ENCODE results near the gene GRAP2.
"Not testable (repeated sequence)": the region's sequence is repeated elsewhere in the genome, so short reads cannot be mapped to it uniquely, and the experiment has no call there.

The GRAP2 gene

GRCh38 chr22:39900306-39901227 lies at the start of gene GRAP2:
TSS of gene GRAP2 (plus strand) at chr22:39901084. CDS start at chr22:39947107, 46,023 bp downstream.
- no peak for DNase-seq (ENCODE audit: low read depth in 2 of 2)

- no peak for DNase-seq (ENCODE audit: low read depth in 2 of 2)
Observed at GRCh38 chr22:39851606-39852315, 49.1 kb upstream of the GRAP2 start.

- no peak for DNase-seq (ENCODE audit: low read depth in 2 of 2)
Observed at GRCh38 chr22:39852799-39853198, 48.1 kb upstream of the GRAP2 start.

- no peak for DNase-seq (ENCODE audit: low read depth in 2 of 2)
Observed at GRCh38 chr22:39856588-39856987, 44.3 kb upstream of the GRAP2 start.

- DNase-seq (ENCODE audit: low read depth in 2 of 2), result no peak
Observed at GRCh38 chr22:39859903-39860588, 40.8 kb upstream of the GRAP2 start.

GRCh38 chr22:39868741-39869140 lies 32.1 kb upstream of the GRAP2 start:
- no peak for DNase-seq (ENCODE audit: low read depth in 2 of 2)

GRCh38 chr22:39869797-39870196 lies 31.1 kb upstream of the GRAP2 start:
- DNase-seq (ENCODE audit: low read depth in 2 of 2), result not testable (repeated sequence)

GRCh38 chr22:39871008-39871798 lies 29.7 kb upstream of the GRAP2 start:
- no peak for DNase-seq (ENCODE audit: low read depth in 2 of 2)

- no peak for DNase-seq (ENCODE audit: low read depth in 2 of 2)
Observed at GRCh38 chr22:39872548-39872947, 28.3 kb upstream of the GRAP2 start.

GRCh38 chr22:39873965-39874364 lies 26.9 kb upstream of the GRAP2 start:
- DNase-seq (ENCODE audit: low read depth in 2 of 2), result no peak

- DNase-seq (ENCODE audit: low read depth in 2 of 2), result not testable (repeated sequence)
Observed at GRCh38 chr22:39875176-39875885, 25.6 kb upstream of the GRAP2 start.

- DNase-seq (ENCODE audit: low read depth in 2 of 2), result no peak
Observed at GRCh38 chr22:39877079-39877845, 23.6 kb upstream of the GRAP2 start.

- no peak for DNase-seq (ENCODE audit: low read depth in 2 of 2)
Observed at GRCh38 chr22:39880722-39881121, 20.2 kb upstream of the GRAP2 start.

- no peak for DNase-seq (ENCODE audit: low read depth in 2 of 2)
Observed at GRCh38 chr22:39883057-39883456, 17.8 kb upstream of the GRAP2 start.

- DNase-seq (ENCODE audit: low read depth in 2 of 2), result not testable (repeated sequence)
Observed at GRCh38 chr22:39889924-39890323, 11.0 kb upstream of the GRAP2 start.

GRCh38 chr22:39893526-39893925 lies 7.4 kb upstream of the GRAP2 start, which contains the start of gene ENTHD1:
TSS of gene ENTHD1 (minus strand) at chr22:39893760. CDS start at chr22:39887748, 6,012 bp downstream.
- no peak for DNase-seq (ENCODE audit: low read depth in 2 of 2)

GRCh38 chr22:39894554-39895092 lies 6.3 kb upstream of the GRAP2 start:
- DNase-seq (ENCODE audit: low read depth in 2 of 2), result no peak

GRCh38 chr22:39895682-39896081 lies 5.2 kb upstream of the GRAP2 start:
- DNase-seq (ENCODE audit: low read depth in 2 of 2), result no peak

- no peak for DNase-seq (ENCODE audit: low read depth in 2 of 2)
Observed at GRCh38 chr22:39896313-39896996, 4.4 kb upstream of the GRAP2 start.
